OCI-LY1 (cell line): Measurements from ENCODE around the gene ZNF598.

ENCODE experiments used
- H2AFZ ChIP-seq: fragments of 200-600 bp; sonication (generic), shearing (Covaris generic); 2 replicates; pipeline ENCODE4 v1.6.0; 2014; ENCODE audit warnings: antibody characterized with exemption, mild to moderate bottlenecking, low read length
- H3F3A ChIP-seq: fragments of 200-600 bp; sonication (generic), shearing (Covaris generic); 2 replicates; pipeline ENCODE4 v1.6.0; 2014; ENCODE audit warnings: mild to moderate bottlenecking, antibody characterized with exemption, low read length, moderate library complexity; ENCODE audit not compliant: insufficient read depth
- H3K27ac ChIP-seq: fragments of 200-600 bp; sonication (generic); 2 replicates; pipeline ENCODE4 v1.5.1; 2014; ENCODE audit warnings: low read length, mixed run types, mild to moderate bottlenecking, low read depth; ENCODE audit not compliant: poor library complexity, severe bottlenecking
- H3K27me3 ChIP-seq: fragments of 200-600 bp; sonication (generic); 2 replicates; pipeline ENCODE4 v1.6.0; 2014; ENCODE audit warnings: antibody characterized with exemption, mild to moderate bottlenecking, low read length, moderate library complexity; ENCODE audit not compliant: insufficient read depth
- H3K36me3 ChIP-seq: fragments of 200-600 bp; sonication (generic); 2 replicates; pipeline ENCODE4 v1.6.1; 2014; ENCODE audit warnings: mild to moderate bottlenecking, antibody characterized with exemption, low read length, moderate library complexity, mixed read lengths; ENCODE audit not compliant: insufficient read depth
- H3K4me1 ChIP-seq: fragments of 200-600 bp; sonication (generic); 2 replicates; pipeline ENCODE4 v1.5.1; 2014; ENCODE audit warnings: mild to moderate bottlenecking, low read length, moderate library complexity; ENCODE audit not compliant: insufficient read depth, severe bottlenecking
- H3K4me2 ChIP-seq: fragments of 200-600 bp; sonication (generic), shearing (Covaris generic); 2 replicates; pipeline ENCODE4 v1.6.1; 2014; ENCODE audit warnings: low read length
- H3K4me3 ChIP-seq: fragments of 200-600 bp; sonication (generic); 2 replicates; pipeline ENCODE4 v1.5.1; 2014; ENCODE audit warnings: low read length, low read depth, mild to moderate bottlenecking, mixed read lengths; ENCODE audit not compliant: poor library complexity, severe bottlenecking
- H3K79me2 ChIP-seq: fragments of 200-600 bp; shearing (Covaris generic); 2 replicates; pipeline ENCODE4 v1.6.1; 2016; ENCODE audit warnings: mixed run types, low read length, mixed read lengths; ENCODE audit not compliant: insufficient read depth
- H3K9ac ChIP-seq: fragments of 200-600 bp; sonication (generic), shearing (Covaris generic); 2 replicates; pipeline ENCODE4 v1.6.1; 2014; ENCODE audit warnings: mild to moderate bottlenecking, low read length, mixed read lengths
- H3K9me2 ChIP-seq: fragments of 200-600 bp; sonication (generic), shearing (Covaris generic); 2 replicates; pipeline ENCODE4 v1.6.1; 2014; ENCODE audit warnings: low read depth, mild to moderate bottlenecking, low read length, mixed read lengths
- H3K9me3 ChIP-seq: fragments of 200-600 bp; shearing (Covaris generic); 2 replicates; pipeline ENCODE4 v1.6.1; 2014; ENCODE audit warnings: low read length, mixed read lengths
- H4K20me1 ChIP-seq: fragments of 200-600 bp; sonication (generic), shearing (Covaris generic); 2 replicates; pipeline ENCODE4 v1.6.0; 2016; ENCODE audit warnings: mild to moderate bottlenecking, low read length; ENCODE audit not compliant: insufficient read depth
- CTCF ChIP-seq: fragments of 200-600 bp; sonication (generic), shearing (Covaris generic); IDR thresholded peaks from 2 replicates; pipeline ENCODE4 v1.5.1; 2017; ENCODE audit warnings: mild to moderate bottlenecking, antibody characterized with exemption, low read length, moderate library complexity, mixed read lengths
- EZH2 ChIP-seq: fragments of 200-600 bp; sonication (generic), shearing (Covaris generic); IDR thresholded peaks from 2 replicates; pipeline ENCODE4 v1.8.0; 2017; ENCODE audit warnings: borderline replicate concordance, mixed run types, mild to moderate bottlenecking, antibody characterized with exemption, low read length, moderate library complexity, mixed read lengths

The ZNF598 gene

GRCh38 chr16:2004795-2005517 is 4.7 kb downstream of the ZNF598 start:
- Histone ChIP-seq H3K36me3 (peaks cover 43% of the 10 kb centered on the region), H3F3A (no peaks in the 10 kb centered on the region), H3K27me3 (no peaks in the 10 kb centered on the region), H3K9ac (no peak overlapping the region), H3K4me3 (no peak overlapping the region), H3K9me3 (no peaks in the 10 kb centered on the region), H4K20me1 (no peaks in the 10 kb centered on the region), H3K4me2 (peak overlapping the region; percentile 18; the same call in 1 of the 2 replicates), H3K27ac (no peak overlapping the region), H2AFZ (no peak overlapping the region), H3K79me2 (peaks cover 11% of the 10 kb centered on the region), H3K4me1 (peaks cover 47% of the 10 kb centered on the region), H3K9me2 (no peaks in the 10 kb centered on the region)
- no peak for TF ChIP-seq EZH2
- TF ChIP-seq CTCF: no peak

- peaks cover 45% of the 10 kb centered on the region for H3K4me1 ChIP-seq
- no peaks in the 10 kb centered on the region for H3K9me3 ChIP-seq
- no peaks in the 10 kb centered on the region for H4K20me1 ChIP-seq
- H2AFZ ChIP-seq: no peak overlapping the region
- no peak overlapping the region for H3K9ac ChIP-seq
- peak overlapping the region; percentile 6; the same call in 1 of the 2 replicates for H3K4me2 ChIP-seq
- no peaks in the 10 kb centered on the region for H3K27me3 ChIP-seq
- H3F3A ChIP-seq: no peaks in the 10 kb centered on the region
- no peaks in the 10 kb centered on the region for H3K9me2 ChIP-seq
- no peak overlapping the region for H3K4me3 ChIP-seq
- peak; percentile 94 for TF ChIP-seq CTCF
- no peak for TF ChIP-seq EZH2
- H3K36me3 ChIP-seq: peaks cover 53% of the 10 kb centered on the region
- H3K27ac ChIP-seq: no peak overlapping the region
- peaks cover 9% of the 10 kb centered on the region for H3K79me2 ChIP-seq
Observed at GRCh38 chr16:2003827-2004641, 5.6 kb downstream of the ZNF598 start.

GRCh38 chr16:2003231-2003826 is 6.3 kb downstream of the ZNF598 start:
- Histone ChIP-seq H3K9me2 (no peaks in the 10 kb centered on the region), H3K79me2 (peaks cover 4% of the 10 kb centered on the region), H4K20me1 (no peaks in the 10 kb centered on the region), H3F3A (no peaks in the 10 kb centered on the region), H3K36me3 (peaks cover 60% of the 10 kb centered on the region), H3K27ac (no peak overlapping the region), H3K27me3 (no peaks in the 10 kb centered on the region), H3K9ac (no peak overlapping the region), H3K9me3 (no peaks in the 10 kb centered on the region), H3K4me1 (peaks cover 38% of the 10 kb centered on the region), H3K4me3 (no peak overlapping the region), H3K4me2 (no peak overlapping the region), H2AFZ (no peak overlapping the region)
- no peak for TF ChIP-seq EZH2
